HG02981 (cell line): ENCODE measurements around the gene CPS1.
A peak's percentile ranks its signal among the peaks of the same experiment; 100 is the strongest.

Source experiments
- ATAC-seq: cut with Tn5 transposase; IDR thresholded peaks from one replicate; pipeline ENCODE4 v1.9.1; 2021; ENCODE audit warnings: mild to moderate bottlenecking, moderate library complexity; ENCODE audit not compliant: unreplicated experiment

The CPS1 gene

DNA sequence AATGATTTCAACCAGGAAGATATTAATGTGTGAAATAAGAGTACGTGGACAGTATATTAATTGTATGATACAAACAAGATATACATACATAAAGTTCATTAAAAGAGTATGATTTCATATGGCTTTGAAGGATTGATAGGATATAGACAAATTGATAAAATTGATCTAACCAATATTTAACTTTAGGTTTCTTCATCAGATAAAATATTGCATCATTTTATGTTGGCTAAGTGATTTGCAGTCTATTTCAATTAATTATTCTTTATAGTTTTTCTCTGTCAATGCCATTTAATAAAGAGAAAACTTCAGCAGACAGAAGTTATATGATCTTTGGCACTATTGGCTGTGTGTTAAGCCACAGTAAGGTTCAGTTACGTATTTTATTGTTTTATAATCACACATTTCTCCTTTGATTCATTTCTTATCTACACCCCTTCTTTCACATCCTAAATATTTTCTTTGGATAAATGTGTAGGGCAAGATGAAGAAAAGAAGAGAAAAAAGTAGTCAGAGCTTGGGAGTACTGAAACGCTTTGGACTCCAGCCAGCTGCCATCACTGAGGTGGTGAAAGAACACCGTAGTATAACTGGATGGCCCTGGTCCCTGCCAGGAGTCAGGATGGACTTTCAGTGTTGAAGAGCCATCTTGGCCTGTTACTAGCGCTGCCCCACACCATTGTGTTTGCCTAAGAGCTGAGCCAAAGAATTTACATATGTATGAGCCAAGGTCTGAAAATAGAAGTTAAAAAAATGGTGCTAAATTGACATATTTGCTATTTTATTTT is 9.8 kb upstream of the CPS1 start:
- ATAC-seq = no peak

DNA sequence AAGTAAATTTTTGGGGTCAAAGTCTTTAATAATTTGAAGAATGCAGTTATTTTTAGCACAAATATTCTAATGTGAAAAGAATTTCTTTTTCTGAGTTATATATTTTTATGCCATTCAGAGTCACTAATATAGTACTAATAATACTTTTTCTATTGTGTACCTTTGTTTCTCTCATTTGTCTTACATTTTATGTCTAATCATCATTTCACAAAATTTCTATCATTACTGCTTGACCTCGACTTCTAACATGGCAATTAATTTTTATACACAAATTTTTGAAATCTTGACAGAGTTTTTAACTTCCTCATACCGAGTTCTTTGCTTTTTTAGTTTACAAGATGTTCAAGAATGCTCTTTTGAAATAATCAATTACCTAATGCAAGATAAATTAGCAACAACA is 8.4 kb upstream of the CPS1 start:
- no peak for ATAC-seq

DNA sequence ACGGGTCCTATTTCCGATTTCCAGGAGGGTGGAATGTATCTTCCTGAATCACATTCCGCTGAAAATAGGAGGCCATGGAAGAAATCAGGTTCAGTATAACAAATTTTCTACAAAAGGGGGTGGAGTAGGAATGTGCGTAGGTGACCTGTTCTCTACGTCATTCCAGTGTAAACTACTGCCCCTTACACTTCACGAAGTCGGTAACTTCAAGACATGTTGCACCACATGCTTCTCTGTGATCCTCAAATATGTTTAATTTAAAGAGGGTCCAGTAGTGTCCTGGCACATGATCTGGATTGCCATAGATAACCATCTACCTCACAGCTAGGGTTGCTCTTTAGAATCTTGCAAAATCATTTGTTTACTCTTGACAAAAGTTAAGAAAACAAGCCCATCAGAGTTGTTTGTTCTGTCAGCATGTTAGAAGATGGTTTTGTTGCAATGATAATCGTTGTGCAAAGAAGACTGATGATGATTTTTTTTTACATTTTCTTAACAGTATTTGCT is 7.5 kb upstream of the CPS1 start:
- ATAC-seq = no peak

GRCh38 chr2:210551001-210551400 is 5.4 kb upstream of the CPS1 start:
- no peak for ATAC-seq

DNA sequence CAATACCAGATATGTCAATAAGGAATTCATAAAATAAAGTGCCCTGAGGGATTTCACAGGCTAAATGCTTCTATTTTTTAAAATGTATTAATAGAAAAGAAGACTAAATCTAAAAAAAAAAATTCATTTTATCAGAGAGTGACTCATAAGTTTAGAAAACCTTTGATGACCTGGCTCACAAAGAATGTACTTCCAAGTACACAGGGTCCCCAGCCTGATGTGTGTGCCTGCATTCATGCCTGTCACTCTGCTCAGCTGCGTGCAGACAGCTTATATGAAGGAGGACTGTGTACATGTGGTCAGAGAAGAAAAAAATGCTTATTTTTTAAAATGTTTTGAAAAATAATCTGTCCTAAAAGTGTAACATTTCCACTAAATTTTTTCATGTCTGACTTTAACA is 3.0 kb upstream of the CPS1 start:
- ATAC-seq = no peak

GRCh38 chr2:210555555-210555954 is 844 bp upstream of the CPS1 start:
- no peak for ATAC-seq

GRCh38 chr2:210557721-210558120 is 1.3 kb downstream of the CPS1 start:
- ATAC-seq = no peak

DNA sequence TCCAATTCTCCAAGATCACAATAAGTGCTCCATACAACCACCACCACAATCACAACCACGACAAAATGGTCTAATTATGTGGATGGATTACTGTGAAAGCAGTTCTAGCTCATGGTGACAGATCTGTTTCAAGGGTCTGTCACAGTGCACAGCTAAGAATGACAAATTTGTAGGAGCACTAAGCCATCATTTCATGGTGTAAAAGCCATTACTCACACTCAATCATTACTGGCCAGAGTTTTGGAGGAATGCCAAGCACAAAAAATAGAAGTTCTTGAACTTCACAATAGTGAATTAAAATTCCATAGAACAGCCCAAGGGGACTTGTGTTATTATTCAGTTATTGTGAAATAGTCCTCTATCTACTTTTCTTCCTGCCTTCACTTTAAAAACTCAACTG is 2.3 kb downstream of the CPS1 start:
- ATAC-seq = no peak

- ATAC-seq = no peak
Observed at GRCh38 chr2:210559182-210559581, 2.8 kb downstream of the CPS1 start.

DNA sequence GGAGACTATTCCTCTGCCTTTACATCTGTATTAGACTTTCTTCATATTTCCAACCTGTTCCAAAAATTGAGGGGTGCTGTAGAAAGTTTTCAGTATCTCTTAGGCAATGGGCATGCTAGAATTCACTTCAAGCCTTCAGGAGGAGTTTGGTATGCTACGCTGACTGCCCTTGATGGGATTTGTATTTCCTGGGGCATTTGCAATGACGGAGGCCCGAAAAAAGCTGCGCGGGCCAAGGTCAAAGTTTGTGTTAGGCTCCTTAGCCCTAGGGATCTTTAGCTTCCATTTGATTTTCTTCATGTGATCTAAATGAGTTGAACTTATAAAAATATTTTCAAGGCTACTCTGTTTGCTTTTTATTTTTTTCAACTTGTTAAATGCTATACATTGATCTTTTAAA is 5.1 kb downstream of the CPS1 start:
- no peak for ATAC-seq

GRCh38 chr2:210562091-210562490 is 5.7 kb downstream of the CPS1 start:
- no peak for ATAC-seq

DNA sequence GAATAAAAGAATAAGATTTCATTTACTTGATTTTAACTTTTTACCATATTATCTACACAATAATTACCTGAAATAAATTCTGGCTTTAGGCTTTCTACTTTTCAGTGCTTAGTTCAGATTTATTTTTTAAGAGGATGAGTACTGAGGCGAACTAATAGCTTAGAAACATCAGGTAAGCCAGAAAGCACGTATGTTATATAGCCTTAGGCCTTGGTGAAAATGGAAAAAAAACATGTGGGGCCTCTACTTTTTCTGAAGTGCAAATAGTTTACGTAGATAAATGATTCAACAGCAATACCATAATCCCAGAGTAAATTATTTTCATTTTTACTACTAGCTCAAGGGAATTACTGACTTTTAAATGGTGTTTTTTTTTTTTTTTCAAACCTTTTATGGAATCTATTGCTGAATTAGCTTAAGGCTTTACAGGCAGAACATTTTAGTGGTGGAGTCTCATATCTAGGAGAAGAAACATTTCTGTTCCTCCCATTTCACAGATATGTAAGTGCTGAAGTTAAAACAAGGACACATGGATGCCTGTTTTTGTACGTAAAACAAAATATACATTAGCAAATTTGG is 6.2 kb downstream of the CPS1 start:
- ATAC-seq = no peak

DNA sequence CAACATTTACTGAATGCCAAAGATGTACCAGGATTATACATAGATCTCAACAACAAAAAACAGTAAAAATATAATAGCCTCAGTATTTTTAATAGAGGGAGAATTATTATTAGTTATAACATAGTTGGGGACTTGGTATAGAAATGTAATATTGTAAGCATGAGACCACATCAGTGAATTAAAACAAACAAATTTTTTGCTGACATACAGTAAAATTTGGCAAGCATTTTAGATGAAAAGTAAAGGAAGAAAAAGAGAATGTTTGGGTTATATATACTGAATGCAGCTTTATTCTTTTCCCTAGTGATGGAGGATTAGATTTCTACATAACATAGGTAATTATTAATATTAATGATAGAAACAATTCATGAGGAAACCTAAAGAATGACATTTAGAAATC is 10.9 kb downstream of the CPS1 start:
- no peak for ATAC-seq

GRCh38 chr2:210568108-210568507 is 11.7 kb downstream of the CPS1 start:
- ATAC-seq = no peak

DNA sequence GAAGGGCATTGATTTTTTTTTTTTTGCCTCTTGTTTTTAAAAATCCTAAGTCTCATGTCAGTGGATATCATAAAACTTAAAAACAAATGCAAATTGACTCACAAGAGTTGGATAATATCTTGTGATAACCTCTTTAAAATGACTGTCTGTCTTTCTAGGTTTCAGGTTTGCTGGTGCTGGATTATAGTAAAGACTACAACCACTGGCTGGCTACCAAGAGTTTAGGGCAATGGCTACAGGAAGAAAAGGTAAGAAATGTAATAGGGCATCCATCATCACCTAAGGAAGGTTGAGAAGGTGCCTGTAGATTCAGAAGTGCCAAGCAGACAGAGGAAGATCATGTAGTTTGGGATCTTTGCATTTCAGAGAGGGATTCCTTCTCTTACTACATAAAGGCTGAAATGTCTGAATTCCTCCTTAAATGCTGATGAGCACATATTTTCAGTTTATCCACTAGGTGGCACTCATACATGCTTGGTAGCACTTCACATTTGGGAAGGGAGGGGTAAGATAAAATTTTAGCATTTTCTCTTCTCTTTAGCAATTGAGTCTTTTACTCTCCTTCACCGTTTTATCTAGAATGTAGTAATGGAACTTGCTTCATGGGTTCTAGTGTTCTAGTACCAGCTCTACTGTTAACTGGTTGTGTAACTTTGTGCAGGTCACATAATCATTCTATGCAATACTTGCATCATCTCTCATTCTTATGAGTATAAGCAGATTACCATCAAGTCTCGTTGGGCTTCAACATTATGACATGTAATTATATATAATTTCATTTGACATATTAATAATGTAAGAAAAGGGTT is 21.1 kb downstream of the CPS1 start:
- peak; percentile 93 for ATAC-seq

- no peak for ATAC-seq
Observed at GRCh38 chr2:210584834-210585233, 28.4 kb downstream of the CPS1 start.

GRCh38 chr2:210586381-210586780 is 30.0 kb downstream of the CPS1 start:
- ATAC-seq = no peak

GRCh38 chr2:210591663-210592062 is 35.3 kb downstream of the CPS1 start:
- no peak for ATAC-seq

DNA sequence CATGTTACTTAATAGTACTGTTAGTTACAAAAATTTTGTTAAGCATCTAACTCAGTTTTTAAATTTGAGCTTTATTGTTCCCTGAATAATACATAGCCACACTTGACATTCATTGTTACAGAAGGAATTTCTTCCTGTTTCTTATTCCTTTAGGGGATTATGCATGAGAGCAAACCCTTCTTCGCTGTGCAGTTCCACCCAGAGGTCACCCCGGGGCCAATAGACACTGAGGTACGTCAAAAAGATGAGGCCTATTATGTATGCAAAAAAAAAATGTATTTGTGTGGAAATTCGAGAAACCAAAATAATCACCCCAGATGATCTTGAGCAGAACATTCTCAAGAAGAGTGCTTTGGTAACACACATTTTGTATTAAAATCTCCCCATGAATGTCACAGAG is 36.3 kb downstream of the CPS1 start:
- no peak for ATAC-seq

DNA sequence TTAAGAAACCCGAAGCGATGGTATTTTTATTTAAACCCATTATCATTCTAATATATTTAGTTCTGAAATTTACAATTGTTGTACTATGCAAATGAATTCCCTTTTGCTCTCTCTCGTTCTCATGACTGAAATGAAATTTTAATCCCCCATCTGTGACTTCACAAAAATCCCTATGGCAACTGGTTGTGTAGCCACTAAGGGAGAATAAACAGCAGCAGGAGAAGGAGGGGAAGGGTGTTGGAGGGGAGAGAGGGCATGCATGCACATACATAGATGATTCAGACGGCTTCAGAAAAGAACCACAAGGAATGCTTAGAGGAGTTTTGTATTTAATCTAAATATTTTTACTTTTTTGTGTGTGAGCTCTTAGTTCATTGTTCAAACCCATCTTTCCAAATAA is 36.8 kb downstream of the CPS1 start:
- ATAC-seq = no peak

DNA sequence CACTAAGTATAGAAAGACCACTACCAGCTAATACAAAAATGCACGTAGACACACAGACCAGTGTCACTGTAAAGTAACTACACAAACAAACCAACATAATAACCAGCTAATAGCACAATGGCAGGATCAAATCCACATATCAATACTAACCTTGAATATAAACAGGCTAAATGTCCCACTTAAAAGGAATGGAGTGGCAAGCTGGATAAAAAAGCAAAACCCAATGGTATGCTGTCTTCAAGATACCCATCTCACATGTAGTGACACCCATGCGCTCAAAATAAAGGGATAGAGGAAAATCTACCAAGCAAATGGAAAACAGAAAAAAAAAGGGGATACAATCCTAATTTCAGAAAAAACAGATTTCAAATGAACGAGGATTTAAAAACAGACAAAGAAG is 41.8 kb downstream of the CPS1 start:
- no peak for ATAC-seq

- ATAC-seq = no peak
Observed at GRCh38 chr2:210599476-210599875, 43.1 kb downstream of the CPS1 start.
